BJ (cell line): ENCODE measurements around the gene RAB11B. TPM values are rescaled to one million over a fixed set of nuclear protein-coding genes. Genes with fewer than 3 reads are reported as not detected.

Source experiments
- CTCF ChIA-PET: fragments of 350-600 bp; formaldehyde crosslinking; extraction: SDS; loops from one replicate; lab custom pipeline; 2021; ENCODE audit warnings: antibody characterized with exemption, inconsistent platforms; lab: Yijun Ruan, JAX
- POLR2A ChIA-PET: fragments of 300-600 bp; sonication (Branson Sonifier 250); formaldehyde crosslinking; extraction: SDS; loops from one replicate; lab custom pipeline; 2021; ENCODE audit warnings: antibody characterized with exemption; lab: Charles Lee
- DNase-seq: peaks from one replicate; pipeline ENCODE4 v3.0.0-alpha.2; 2011; ENCODE audit warnings: low read depth
- H3K27me3 ChIP-seq: 2 replicates; pipeline ENCODE4 v1.6.0; 2011; ENCODE audit warnings: low read length; ENCODE audit not compliant: control insufficient read depth, insufficient read depth
- H3K36me3 ChIP-seq: 2 replicates; pipeline ENCODE4 v1.5.1; 2011; ENCODE audit warnings: low read length; ENCODE audit not compliant: control insufficient read depth, insufficient read depth
- H3K4me3 ChIP-seq: 2 replicates; pipeline ENCODE4 v1.5.1; 2011; ENCODE audit warnings: low read depth, mild to moderate bottlenecking, control low read depth, low read length
- CTCF ChIP-seq: IDR thresholded peaks from 2 replicates; pipeline ENCODE4 v1.5.1; 2011; ENCODE audit warnings: low read depth, mild to moderate bottlenecking, control low read depth, inconsistent platforms, low read length, moderate library complexity; ENCODE audit not compliant: insufficient read depth
- polyA plus RNA-seq: library from polyadenylated mRNA; depleted of rRNA; stranded (reverse); fragments of >200 nt; gene quantifications from 2 replicates; pipeline ENCODE4 v1.2.3, GENCODE V29; 2011

Gene RAB11B
- polyA plus RNA-seq, 1 experiment = 50.0 TPM

DNA sequence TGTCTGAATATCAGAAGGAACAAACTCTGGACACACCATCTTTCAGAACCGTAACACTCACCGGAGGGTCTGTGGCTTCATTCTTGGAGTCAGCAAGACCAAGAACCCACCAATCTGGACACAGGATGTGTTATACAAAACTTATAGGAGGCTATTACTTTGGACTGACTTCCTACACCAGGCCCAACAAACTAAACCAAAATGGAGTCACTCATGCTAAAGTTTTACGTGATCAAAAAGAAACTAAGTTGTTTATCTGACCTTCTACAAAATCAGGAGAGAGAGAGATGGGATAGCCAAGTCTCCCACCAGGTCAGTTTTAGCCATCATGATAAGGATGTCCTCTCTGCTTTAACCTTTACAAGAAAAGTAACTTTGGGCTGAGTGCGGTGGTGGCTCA is 3.2 kb upstream of the RAB11B start:
- Histone ChIP-seq H3K4me3 (no peak overlapping the region), H3K36me3 (no peaks in the 10 kb centered on the region), H3K27me3 (no peaks in the 10 kb centered on the region)
- ChIA-PET POLR2A (no interaction called here), CTCF (interaction anchor here (1.2 kb wide), 1 partner anchor 34 kb away, joined by 3 read pairs; no protein-coding TSS in a partner anchor)
- no peak for DNase-seq
- TF ChIP-seq CTCF = no peak

DNA sequence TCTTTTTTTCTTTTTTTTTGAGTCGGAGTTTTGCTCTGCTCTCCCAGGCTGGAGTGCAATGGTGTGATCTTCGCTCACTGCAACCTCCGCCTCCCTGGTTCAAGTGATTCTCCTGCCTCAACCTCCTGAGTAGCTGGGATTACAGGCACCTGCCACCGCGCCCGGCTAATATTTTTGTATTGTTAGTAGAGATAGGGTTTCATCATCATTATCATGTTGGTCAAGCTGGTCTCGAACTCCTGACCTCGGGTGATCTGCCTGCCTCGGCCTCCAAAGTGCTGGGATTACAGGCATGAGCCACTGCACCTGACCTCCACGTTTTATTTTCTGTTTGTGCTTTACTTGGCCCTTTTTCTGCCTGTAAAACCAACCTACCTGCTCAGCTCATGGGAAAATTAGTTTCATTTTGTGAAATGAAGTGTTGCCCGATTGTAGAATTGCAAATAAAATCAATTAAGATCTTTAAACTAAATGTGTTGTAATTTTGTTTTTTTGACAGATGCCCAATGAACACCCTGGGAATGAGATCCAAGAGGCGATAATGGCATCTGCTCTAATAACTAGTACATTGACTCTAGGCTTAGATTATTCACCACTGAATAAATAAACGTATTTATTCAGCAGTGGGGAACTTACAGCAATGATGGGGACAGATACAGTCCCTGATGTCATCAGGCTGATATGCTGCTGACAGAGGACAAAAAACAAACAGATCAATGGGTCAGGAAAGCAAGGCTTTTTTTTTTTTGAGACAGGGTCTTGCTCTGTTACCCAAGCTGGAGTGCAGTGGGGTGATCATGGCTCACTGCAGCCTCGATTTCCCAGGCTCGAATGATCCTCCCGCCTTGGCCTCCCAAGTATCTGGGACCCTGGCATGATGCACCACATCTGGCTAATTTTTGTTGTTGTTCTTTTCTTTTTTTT is 2.2 kb upstream of the RAB11B start:
- no peak for DNase-seq
- CTCF ChIA-PET = interaction anchor here (0.8 to 1.2 kb wide), 2 partner anchors 10 to 34 kb away, joined by 3 read pairs; no protein-coding TSS in a partner anchor

GRCh38 chr19:8388612-8388958 is 1.6 kb upstream of the RAB11B start:
- no peak overlapping the region for H3K4me3 ChIP-seq
- H3K27me3 ChIP-seq = no peaks in the 10 kb centered on the region
- no peak for DNase-seq
- POLR2A ChIA-PET = no interaction called here
- no peaks in the 10 kb centered on the region for H3K36me3 ChIP-seq
- no peak for TF ChIP-seq CTCF
- CTCF ChIA-PET = no interaction called here

More for the DNA sequence above, 2.2 kb upstream of the RAB11B start:
- no peak for TF ChIP-seq CTCF
- no peak overlapping the region for H3K4me3 ChIP-seq
- H3K36me3 ChIP-seq = no peaks in the 10 kb centered on the region
- no peaks in the 10 kb centered on the region for H3K27me3 ChIP-seq
- POLR2A ChIA-PET = no interaction called here

DNA sequence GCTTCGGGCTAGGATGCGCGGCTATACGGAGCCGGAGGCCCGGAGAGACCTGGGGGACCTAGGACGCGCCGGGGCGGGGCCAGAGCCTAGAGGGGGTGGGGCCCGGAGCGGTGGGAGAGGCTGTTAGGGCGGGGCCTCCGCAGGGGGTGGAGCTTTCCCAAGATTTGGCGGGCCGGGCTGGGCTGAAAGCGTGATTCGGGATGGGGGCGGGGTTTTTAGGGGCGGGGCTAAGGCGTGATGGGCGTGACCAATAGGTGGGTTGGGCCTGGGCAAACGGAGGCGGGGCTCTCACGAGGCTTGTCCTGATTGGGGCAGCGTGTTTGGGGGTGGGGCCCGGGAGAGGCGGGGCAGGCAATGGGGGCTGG is 439 bp downstream of the RAB11B start:
- H3K27me3 ChIP-seq = no peaks in the 10 kb centered on the region
- peak; percentile 53 for DNase-seq
- ChIA-PET CTCF (interaction anchor here (7.0 kb wide), 1 partner anchor 36 kb away, joined by 67 read pairs; no protein-coding TSS in a partner anchor), POLR2A (interaction anchor here (1.0 to 1.3 kb wide), 2 partner anchors 23 to 35 kb away, joined by 4 to 5 read pairs; no protein-coding TSS in a partner anchor)
- no peak for TF ChIP-seq CTCF
- H3K4me3 ChIP-seq = peak overlapping the region; percentile 79
- H3K36me3 ChIP-seq = no peaks in the 10 kb centered on the region; the same call in 1 of the 2 replicates
